CD4-positive, alpha-beta T cell treated with Interferon alpha-2 for 1 hour (primary cell): ENCODE data around the gene BCAR1.
"Not testable (repeated sequence)": the region's sequence is repeated elsewhere in the genome, so short reads cannot be mapped to it uniquely, and the experiment has no call there.

Experiments used
- DNase-seq, 2 donors: peaks; one replicate each; pipeline ENCODE4 v3.0.0-alpha.2; 2020 to 2022

BCAR1 gene, protein sequence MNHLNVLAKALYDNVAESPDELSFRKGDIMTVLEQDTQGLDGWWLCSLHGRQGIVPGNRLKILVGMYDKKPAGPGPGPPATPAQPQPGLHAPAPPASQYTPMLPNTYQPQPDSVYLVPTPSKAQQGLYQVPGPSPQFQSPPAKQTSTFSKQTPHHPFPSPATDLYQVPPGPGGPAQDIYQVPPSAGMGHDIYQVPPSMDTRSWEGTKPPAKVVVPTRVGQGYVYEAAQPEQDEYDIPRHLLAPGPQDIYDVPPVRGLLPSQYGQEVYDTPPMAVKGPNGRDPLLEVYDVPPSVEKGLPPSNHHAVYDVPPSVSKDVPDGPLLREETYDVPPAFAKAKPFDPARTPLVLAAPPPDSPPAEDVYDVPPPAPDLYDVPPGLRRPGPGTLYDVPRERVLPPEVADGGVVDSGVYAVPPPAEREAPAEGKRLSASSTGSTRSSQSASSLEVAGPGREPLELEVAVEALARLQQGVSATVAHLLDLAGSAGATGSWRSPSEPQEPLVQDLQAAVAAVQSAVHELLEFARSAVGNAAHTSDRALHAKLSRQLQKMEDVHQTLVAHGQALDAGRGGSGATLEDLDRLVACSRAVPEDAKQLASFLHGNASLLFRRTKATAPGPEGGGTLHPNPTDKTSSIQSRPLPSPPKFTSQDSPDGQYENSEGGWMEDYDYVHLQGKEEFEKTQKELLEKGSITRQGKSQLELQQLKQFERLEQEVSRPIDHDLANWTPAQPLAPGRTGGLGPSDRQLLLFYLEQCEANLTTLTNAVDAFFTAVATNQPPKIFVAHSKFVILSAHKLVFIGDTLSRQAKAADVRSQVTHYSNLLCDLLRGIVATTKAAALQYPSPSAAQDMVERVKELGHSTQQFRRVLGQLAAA

DNA sequence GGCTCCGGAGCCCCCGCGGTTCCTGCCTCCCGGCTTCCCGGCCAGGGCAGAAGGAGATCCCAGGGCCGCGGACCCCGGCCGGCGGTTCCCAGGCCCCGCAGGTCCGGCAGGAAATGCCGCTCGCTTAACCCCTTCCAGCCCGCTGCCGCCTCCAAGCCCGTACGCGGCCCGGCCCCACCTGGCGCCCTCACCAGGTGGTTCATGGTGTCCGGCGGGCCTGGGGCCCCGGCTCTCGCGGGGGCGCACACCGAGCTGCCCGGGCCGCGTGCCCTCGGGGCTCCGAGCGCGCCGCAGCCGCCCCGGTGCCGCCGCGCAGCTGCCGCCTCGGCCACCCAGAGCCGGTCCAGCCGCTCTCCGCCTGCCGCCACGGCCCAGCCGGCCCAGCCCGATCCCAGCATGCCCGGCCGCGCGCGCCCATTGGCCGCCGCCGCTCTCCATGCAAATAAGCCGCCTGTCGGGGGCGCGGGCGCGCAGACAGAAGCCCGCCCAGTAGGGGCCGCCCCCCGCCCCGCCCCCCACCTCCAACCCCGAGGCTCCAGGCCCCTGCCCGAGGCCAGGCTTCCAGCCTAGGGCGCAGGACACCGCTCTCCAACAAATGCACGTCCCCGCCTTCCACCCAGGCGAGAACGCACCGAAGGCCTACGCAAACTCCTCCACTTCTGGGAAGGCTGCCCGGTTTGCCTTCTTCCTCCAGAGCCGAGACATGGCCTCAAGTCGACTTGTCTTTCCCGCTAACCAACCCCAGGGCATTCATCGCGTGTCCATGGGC, at the start of gene BCAR1:
TSS of gene BCAR1 (minus strand) at position 345 of the 769 bp plus-strand sequence. CDS start at position 203, 142 bp downstream.
- no peak for DNase-seq

DNA sequence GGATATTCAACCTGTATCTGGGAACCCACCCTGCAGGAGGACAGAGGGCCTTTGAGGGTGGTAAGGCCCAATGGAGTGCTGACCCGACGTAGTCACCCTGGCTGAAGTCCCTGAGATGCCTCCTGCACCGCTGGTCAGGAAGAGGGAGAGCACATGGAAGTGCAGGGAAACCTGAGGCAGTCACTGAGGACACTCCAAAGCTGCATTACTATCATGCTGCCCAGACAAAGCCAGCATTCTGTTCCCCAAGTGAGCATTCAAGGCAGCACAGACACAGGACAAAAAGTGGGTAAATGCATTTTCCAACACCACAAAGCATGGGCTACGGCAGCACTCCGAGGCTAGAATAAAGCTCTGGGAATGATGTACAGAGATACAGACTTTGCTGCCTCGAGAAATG, 46.8 kb upstream of the BCAR1 start:
- DNase-seq, result no peak

DNA sequence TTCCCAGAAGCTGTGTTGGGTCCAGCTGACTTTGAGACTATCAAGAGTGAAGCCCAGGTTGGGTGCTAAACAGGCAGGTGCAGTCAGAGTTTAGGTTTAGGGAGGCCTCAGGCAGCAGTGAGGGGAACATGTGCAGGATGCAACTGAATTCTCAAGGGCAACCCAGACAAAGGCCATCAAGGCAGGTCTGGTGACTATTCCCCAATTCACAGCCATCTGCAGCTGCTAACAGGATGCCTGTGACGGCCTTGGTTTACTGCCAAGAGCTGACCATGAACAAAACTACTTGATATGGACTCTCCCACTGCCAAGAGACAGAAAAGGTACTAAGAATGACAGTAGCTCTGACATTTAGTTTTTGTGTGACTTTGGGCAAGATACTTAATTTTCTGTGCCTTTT, 45.2 kb upstream of the BCAR1 start:
- DNase-seq, result no peak

DNA sequence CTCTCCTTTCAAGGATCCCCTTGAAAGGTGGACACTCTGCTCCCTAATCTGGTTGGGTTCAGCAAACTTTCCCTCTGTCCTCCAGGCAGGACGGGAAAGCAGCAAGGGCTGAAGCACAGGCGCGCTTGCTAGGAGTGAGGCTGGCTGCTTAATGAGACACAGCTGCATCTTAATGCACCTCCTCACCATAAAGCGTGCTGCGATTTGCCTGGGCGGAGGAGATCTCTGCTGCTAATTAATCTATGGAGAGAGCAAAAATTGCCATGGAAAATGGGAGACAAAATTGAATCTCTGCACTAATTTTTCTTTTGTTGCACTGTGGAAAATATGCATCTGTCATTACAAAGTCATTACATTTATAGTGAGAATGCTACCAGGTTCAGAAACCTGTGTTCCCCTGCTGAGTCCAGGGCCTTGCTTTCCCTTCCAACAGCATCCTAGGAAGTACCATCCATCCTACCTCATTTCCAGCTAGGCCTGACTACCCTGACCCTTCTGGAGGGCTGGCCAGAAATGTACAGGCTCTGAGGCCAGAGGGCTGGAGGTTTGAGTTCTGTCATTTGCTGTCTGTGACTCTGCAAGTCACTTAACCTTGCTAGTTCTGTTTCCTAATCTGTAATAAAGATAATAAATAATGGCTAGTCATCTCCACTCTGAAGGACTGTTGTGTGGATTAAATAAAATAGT, 43.5 kb upstream of the BCAR1 start:
- no peak for DNase-seq

DNA sequence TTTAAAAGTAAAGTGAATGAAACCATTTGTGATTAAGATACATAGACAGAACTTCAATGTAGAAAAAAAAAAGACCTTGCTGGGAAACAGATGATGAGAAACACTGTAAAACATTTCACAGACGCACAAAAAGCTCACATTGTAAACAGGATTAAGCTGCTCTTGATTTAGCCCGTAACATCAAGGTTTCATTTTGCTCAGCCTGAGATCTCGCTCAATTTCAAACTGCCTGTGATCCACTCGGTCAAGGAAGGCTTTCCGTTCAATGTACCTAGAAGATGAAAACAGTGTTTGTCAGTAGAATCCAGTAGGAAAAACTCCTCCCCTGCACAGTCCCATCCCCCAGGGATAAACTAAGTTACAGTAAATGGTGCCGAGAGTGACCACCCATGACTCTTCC, 42.3 kb upstream of the BCAR1 start:
- no peak for DNase-seq

DNA sequence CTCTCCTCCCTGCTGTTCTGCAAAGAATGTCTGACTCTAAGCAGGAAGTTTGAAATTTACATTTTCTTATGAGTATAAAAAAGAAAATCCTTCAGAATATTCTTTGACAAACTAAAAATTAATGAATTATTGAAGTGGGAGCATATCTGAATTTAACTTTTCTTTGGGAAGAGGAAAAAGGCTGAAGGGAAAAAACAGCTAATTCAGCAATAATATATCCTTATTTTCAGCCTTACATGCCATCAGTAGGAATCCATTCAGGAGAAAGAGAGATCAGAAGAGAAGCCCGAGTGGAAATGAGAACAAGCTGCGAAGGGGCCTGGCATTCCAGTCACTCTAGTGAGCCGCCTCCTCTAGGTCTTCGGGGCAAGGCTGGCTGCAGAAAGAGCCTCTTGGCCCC, 41.7 kb upstream of the BCAR1 start:
- no peak for DNase-seq

DNA sequence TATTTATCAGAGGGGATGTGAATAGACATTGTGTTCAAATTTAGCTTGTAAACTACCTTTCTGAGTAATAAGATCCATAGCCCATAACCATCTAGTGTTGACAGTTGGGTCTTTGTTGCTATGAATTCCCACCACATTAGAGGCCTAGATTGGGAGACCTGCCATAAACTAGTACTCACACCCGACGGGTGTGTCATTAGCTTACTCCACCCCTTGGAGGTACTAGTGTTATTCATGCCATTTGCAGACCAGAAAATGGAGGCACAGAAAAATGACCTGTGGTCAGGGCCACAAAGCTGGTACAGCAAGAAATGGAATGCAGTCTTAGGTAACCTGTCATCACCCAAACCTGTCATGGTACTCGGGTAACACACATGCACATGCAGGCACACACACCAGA, 41.3 kb upstream of the BCAR1 start:
- no peak for DNase-seq

DNA sequence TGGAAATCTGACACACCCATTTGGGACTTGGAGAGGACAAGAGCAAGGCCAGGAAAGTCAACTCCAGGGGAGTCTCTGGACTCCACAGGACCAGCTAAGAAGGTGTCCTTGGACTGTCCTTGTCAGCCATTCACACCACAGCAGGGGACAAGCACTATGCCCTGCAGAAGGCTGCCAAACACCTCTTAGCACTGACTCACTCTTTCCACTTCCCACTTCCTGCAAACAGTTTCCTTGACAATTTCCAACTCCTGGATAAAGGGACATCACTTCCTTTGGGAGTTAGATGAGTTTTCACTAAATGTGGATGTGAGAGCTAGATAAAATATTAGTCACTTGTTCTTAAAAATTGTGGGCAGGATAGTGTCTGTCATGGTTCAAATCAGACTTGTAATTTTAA, 37.8 kb upstream of the BCAR1 start:
- DNase-seq, result no peak

DNA sequence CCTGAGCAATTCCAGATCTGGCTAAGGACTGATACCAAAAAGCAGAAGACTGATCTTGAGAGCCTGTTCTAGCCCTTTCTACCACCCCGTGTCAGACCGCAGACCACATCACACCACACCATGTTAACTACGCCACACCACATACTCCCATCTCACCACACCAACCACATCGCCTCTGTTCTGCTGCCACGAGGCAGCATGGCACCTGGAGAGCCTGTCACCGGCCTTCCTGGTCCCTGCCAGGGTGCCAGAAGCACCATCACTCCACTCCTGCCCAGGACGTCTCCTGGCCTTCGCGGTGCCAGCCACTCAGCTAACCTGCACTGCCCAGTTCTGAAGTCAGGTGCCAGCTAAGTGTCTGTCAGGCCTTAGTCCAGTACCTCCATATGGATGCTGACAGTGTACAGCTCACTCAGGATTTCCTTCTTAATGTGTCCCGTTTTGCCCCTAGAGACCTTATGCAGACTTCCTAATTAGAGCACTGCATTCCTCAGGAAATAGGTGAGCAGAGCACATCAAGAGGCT, 37.2 kb upstream of the BCAR1 start:
- DNase-seq, result peak; percentile 62 to 71

DNA sequence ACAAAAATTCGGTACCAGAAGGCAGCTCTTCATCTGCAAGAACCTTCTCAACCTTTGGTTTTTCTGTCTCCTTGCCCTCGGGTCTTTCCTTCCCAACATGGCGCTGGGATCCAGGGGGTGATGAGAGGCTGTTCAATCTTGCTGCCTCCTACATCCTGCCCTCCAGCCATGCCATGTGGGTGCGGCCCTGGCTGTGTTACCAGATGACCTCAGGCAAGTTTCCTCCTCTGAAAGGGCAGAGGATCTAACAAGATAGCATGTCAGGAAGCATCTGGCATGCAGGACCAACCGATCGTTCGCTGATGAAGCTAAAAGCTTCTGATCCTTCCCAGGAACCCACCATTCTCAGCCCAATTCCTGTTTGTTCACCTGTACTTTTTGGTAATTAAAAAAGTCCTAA, 36.8 kb upstream of the BCAR1 start:
- DNase-seq, result no peak

DNA sequence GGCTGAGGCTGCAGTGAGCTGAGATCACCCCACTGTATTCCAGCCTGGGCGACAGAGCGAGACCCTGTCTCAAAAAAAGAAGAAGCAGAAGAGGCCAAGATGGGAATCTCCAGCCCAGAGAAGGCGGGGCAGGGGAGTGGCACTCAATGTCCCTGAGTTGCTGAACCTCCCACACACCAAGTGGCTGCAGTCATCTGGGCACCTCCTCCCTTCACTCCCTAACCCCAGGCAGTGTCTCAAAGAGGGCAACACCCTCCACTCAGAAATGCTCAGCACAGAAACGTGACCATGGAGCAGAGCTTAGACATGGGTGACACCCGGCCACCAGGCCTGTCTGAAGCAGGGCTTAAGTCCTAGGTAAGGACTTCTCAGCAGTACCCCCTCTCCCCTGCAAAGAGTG, 36.3 kb upstream of the BCAR1 start:
- no peak for DNase-seq

DNA sequence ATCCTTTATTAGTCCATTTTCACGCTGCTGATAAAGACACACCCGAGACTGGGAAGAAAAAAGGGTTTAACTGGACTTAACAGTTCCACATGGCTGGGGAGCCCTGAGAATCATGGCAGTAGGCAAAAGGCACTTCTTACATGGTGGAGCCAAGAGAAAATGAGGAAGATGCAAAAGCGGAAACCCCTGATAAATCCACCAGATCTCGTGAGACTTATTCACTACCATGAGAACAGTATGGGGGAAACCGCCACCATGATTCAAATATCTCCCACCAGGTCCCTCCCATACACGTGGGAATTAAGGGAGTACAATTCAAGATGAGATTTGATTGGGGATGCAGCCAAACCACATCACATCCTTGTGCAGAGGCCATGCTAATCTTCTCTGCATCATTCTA, 35.0 kb upstream of the BCAR1 start:
- no peak for DNase-seq

DNA sequence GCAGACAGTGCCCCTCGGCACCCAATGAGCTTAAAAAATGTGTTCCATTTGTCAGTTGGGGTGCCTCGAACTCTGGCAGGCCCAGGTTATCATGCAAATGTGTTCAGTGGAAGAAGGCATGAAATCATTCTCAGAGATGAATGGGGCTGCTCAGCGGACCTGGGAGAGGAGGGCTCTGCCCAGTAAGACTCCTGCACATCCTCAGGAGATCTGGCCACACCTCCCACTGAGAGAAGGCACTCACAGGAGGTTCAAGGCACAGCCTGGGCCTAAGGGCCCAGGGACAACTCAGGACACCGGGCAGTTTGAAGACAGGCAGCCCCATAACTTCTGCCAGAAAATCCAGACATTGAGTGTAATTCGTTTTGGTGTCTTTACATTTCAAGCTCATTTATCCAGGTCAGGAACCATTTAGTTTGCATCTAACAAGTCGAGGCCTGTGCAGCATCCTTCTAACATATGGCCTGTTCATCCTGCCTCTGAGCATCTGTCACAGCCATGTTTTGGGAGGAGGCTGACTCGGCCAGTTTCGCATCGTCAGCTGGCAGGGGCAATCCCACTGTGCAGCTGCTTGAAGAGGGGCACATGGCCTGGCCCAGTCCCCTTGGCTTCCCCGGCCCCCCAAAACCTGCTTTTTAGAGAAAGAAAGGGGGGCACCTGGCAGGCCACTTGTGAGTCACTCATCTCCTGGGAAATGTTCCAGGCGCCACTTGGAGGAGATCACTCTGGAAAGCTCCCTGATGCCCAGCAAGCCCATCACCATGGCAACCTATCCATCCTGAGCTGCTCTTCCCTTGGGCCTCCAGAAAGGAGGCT, 31.2 kb upstream of the BCAR1 start:
- no peak for DNase-seq

DNA sequence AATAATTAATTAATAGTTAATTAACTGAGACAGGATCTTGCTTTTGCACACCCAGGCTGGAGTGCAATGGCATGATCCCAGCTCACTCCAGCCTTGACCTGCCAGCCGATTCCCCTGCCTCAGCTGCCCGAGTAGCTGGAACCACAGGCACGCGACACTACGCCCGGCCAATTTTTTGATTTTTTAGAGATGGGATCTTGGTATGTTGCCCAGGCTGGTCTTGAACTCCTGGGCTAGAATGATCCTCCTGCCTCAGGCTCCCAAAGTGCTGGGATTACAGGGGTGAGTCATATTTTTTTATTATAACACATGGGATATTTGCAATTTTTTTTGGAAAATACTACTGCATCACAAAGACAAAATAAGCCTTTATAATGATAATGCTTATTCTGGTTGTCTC, 30.4 kb upstream of the BCAR1 start:
- no peak for DNase-seq

DNA sequence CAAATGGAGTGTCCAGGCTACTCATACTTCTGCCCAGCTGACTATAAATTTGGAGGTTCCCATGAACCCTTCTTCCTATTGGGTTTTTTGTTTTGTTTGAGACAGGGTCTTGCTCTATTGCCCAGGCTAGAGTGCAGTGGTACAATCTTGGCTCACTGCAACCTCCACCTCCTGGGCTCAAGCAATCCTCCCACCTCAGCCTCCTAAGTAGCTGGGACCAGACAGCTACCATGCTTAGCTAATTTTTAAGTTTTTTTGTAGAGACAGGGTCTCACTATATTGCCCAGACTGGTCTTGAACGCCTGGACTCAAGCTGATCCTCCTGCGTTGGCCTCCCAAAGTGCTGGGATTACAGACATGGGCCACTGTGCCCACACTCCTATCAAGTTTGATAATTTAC, 29.6 kb upstream of the BCAR1 start:
- not testable (repeated sequence) for DNase-seq

DNA sequence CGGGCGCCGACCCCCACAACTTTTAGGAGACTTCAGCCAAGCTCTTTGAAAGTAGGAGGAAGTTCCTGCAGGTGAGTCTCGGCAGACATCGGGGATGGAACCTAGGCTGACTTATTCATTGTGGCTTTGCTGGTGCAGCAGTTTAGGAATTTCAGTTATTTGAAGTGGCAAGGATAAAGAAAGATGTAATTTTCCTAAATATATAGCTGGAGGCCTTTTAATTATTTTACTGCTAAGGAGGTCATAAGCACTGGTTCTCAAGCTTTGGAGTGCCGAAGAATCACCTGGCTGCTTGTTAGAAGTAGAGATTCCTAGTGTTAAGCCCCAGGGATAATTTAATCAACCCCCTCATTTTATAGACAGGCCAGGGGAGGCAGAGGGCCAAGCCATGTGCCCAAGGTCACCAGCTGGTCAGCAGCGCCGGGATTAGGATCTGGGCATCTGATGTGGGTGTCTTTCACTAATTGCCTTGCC, 28.9 kb upstream of the BCAR1 start:
- DNase-seq, result no peak

DNA sequence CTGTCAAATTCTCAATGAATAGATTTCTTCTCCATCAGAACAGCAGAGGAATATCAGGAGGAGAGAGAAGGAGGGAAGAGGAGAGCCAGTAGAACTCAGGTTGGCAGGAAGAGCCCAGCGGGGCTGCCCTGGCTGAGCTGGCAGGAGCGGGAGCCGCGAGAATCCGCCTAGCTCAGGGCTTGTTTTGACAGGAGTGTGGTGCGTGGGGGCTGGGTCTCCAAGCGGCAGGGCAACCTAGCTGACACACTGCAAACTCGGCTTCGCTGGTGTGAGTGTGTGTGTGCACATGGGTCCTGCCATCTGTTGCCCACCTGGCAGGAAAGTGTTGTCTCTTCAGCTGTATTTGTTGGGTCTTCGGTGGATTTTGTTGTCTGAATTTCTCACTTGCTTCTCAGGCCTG, 27.9 kb upstream of the BCAR1 start:
- DNase-seq, result no peak

DNA sequence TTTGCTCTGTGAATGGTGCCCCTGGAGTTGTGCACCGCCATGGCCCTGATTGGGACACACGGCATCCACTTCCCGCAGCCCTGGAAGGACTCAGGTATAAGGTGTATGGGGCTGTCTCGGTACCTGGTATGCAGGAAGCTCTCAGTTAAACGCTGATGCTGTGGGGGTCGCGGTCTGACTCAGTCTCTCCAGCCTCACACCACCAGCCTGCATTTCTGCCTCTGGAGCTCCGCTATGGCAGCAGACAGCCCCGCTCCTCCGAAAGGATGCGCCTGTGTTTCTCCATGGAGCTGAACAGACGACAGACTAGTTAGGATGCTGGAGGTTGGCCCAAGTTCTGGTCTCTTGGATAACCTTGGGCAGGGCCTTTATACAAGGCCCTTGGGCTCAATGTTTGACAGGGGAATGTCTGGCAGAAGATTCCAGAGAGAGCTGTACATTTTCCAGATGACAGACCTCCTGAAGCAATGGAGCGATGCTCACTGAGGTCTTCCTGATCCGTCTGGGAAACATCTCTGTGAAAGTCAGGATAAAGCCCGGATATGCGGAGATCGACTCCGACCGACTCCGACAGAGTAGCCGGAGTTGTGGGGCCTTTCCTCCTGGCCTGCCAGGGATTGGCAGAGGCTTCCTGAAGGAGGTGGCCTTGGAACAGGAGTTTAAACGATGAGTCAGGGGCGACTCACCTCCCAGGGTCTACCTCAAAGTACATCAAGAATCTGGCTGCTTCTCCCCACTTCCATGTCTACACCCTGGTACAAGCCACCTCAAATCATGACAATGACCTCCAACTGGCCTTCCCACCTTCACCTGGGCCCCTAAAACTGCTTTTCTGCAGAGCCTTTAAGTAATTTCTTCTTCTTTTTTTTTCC, 21.9 kb upstream of the BCAR1 start:
- DNase-seq, result no peak

DNA sequence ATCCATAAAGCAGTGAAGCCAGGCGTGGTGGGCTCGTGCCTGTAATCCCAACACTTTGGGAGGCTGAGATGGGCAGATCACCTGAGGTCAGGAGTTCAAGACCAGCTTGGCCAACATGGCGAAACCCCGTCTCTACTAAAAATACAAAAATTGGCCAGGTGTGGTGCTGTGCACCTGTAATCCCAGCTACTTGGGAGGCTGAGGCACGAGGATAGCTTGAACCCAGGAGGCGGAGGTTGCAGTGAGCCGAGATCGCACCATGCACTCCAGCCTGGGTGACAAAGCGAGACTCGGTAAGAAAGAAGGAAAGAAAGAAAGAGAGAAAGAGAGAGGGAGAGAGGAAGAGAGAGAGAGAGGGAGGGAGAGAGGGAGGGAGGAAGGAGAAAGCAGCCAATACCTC, 21.2 kb upstream of the BCAR1 start:
- not testable (repeated sequence) for DNase-seq

DNA sequence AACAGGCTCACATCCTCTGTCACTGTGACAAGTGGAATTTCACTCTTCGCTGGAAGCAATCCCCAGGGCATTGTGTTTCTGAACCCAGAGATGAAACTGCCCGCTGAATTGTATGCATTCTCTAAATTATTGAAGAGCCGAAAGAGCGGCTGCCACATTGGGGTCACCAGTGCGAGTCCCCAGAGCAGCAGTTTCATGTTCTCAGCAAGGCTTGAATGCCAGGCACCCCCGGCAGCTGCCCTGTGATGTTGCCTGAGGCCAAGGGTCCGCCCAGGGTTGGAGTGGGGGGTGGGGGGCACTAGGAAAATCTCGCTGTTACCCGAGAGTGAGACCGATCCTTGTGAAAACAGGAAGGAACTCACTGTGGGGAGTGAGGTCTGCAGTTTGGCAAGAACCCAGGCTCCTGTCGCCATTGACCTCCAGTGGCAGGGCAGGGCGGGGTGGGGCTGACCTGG, 20.7 kb upstream of the BCAR1 start:
- DNase-seq, result no peak
